Measurements from ENCODE around the gene RNF44. TPM values are rescaled to one million over a fixed set of nuclear protein-coding genes. Genes with fewer than 3 reads are reported as not detected.

RNF44 gene
- total RNA-seq, 1 donor from 2014 or later, result 96.5 TPM

DNA sequence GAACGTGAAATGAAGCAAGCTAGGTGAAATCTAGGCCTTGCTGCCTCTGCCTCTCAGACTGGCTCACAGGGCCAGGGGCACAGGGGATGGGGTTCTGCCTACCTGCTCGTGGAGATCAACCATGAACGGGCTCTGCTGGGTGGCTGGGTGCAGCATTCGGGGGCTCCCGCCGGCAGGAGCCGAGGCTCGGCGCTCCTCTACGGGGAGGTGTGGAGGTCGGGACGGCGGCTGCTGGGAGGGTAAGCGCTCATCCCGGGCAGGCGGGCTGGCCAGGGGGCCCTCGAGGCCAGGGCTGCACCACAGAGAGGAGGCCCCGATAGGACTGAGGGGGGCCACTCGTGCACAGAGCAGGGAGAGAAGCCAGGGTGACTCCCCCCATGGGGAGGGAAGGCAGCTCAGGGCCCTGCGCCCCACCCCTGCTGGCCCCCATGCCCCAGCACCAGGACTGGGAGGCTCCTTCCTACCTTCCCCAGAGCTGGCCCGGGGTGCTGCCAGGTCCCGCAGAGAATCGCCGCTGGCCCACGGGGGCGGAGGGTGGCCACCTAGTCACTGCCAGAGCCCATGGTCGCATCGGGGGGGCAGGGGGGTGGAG, 5.2 kb downstream of the RNF44 start:
- ChIA-PET CTCF (interaction anchor here (1.0 kb wide), 1 partner anchor 12 kb away, joined by 3 read pairs; no protein-coding TSS in a partner anchor), POLR2A (interaction anchor here (0.5 to 1.3 kb wide), 5 partner anchors 11 to 127 kb away, joined by 3 to 7 read pairs (median 5); no protein-coding TSS in a partner anchor)
- H3K4me1 Mint-ChIP-seq, result peaks cover 62% of the 10 kb centered on the region
- DNase-seq, result no peak
- H3K27me3 Mint-ChIP-seq, result no peaks in the 10 kb centered on the region
- no peak overlapping the region for H3K27ac Mint-ChIP-seq
- H3K4me3 Mint-ChIP-seq, result no peak overlapping the region
- H3K9me3 Mint-ChIP-seq, result no peaks in the 10 kb centered on the region
- ATAC-seq (ENCODE audit: low read depth), result no peak
- TF ChIP-seq, protein P1, sequence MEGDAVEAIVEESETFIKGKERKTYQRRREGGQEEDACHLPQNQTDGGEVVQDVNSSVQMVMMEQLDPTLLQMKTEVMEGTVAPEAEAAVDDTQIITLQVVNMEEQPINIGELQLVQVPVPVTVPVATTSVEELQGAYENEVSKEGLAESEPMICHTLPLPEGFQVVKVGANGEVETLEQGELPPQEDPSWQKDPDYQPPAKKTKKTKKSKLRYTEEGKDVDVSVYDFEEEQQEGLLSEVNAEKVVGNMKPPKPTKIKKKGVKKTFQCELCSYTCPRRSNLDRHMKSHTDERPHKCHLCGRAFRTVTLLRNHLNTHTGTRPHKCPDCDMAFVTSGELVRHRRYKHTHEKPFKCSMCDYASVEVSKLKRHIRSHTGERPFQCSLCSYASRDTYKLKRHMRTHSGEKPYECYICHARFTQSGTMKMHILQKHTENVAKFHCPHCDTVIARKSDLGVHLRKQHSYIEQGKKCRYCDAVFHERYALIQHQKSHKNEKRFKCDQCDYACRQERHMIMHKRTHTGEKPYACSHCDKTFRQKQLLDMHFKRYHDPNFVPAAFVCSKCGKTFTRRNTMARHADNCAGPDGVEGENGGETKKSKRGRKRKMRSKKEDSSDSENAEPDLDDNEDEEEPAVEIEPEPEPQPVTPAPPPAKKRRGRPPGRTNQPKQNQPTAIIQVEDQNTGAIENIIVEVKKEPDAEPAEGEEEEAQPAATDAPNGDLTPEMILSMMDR (IDR thresholded peaks at IDR 0.05), result no peak
- intact Hi-C loops (cut with micrococcal nuclease), result loop anchor here (10.0 kb wide), 1 partner anchor 1583 kb away; the partner anchor contains the start of gene N4BP3
- peaks cover 39% of the 10 kb centered on the region for H3K36me3 Mint-ChIP-seq (ENCODE audit: low read depth)

DNA sequence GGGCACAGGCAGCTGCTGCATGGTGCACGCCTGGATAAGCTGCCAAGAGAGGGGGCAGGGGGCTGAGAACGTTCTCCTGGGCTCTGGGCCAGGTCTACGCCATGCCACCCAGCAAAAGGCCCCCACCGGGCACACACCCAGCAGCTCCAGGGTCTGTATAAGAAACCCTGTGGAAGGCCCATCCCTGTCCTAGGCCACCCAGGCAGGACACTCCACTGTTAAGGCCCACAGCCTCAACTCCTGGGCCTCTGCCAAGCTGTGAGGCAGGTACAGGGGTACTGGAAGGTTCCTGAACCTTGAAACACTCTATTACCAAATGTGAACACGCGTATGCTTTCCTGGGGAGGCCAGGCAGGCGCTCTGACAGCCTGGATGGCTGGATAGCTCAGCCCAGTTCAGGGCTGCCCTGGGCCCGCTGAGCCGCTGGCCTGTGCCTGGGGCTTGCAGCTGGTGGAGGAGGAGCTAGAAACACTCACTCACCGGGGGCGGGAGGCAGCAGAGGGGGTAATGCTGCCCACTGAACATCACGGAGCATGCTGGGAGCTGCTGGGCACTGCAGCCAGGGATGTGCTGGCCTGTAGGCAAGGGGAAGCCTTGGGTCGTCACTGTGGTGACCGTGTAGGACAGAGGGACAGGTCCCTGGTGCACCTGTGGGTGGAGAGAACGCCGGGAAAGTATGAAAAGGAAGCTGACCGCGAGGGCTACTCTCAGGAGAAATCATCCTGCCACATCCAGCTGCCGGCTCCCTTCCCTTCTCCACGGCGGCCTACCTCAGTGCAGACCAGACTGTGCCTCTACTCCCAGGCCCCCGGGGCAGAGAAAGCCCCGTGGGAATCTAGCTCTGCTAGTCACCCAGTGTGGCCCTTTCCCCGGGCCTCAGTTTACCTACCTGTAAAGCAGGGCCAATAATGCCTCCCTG, 6.0 kb downstream of the RNF44 start:
- ChIA-PET POLR2A (interaction anchor here (0.5 to 1.3 kb wide), 5 partner anchors 11 to 16 kb away, joined by 3 to 7 read pairs (median 5); no protein-coding TSS in a partner anchor), CTCF (interaction anchor here (1.0 kb wide), 2 partner anchors 13 to 115 kb away, joined by 3 to 4 read pairs; partner anchors contain the start of gene CLTB)
- DNase-seq (no peak), ATAC-seq (ENCODE audit: low read depth) (no peak)
- intact Hi-C loops (cut with micrococcal nuclease), result loop anchor here (10.0 kb wide), 1 partner anchor 1584 kb away; the partner anchor contains the start of gene N4BP3
- Mint-ChIP-seq H3K27me3 (no peaks in the 10 kb centered on the region), H3K36me3 (ENCODE audit: low read depth) (peaks cover 41% of the 10 kb centered on the region), H3K4me3 (peak overlapping the region; percentile 38), H3K4me1 (peaks cover 62% of the 10 kb centered on the region), H3K9me3 (no peaks in the 10 kb centered on the region), H3K27ac (peak overlapping the region; percentile 76)
- TF ChIP-seq, protein P1 (IDR thresholded peaks at IDR 0.05), result no peak

DNA sequence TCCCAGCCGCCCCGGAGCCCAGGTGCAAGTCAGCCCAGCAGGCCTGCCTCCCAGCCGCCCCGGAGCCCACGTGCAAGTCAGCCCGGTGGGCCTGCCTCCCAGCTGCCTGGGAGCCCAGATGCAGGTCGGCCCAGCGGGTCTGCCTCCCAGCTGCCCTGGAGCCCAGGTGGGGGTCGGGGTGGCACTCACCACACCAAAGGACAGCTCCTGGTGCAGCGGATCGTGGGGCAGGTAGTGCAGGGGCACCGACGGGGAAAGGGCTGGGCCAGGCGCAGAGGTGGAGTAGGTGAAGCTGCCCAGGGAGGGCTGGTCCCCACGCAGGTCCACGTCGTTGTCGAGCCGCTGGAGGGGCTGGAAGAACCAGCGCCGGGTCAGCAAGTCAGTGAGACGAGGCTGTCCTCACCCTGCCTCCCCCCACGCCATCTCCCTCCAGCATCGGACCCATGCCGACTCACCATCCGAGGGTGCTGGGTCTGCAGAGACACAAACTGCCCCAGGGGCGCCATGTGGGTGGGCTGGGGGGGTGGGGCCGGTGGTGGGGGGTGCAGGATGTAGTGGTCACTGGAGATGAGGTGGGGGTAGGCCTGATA, 6.7 kb downstream of the RNF44 start:
- CTCF ChIA-PET, result interaction anchor here (1.0 to 1.7 kb wide), 2 partner anchors 12 to 114 kb away, joined by 4 to 9 read pairs; partner anchors contain the start of gene CLTB
- intact Hi-C loops (cut with micrococcal nuclease), result loop anchor here (10.0 kb wide), 1 partner anchor 1584 kb away; the partner anchor contains the start of gene N4BP3
- DNase-seq (no peak), ATAC-seq (ENCODE audit: low read depth) (no peak)
- Mint-ChIP-seq H3K27ac (no peak overlapping the region), H3K4me1 (peaks cover 59% of the 10 kb centered on the region), H3K9me3 (no peaks in the 10 kb centered on the region), H3K4me3 (no peak overlapping the region), H3K36me3 (ENCODE audit: low read depth) (peaks cover 37% of the 10 kb centered on the region), H3K27me3 (no peaks in the 10 kb centered on the region)
- TF ChIP-seq, protein P1 (IDR thresholded peaks at IDR 0.05), result no peak
- POLR2A ChIA-PET, result interaction anchor here (1.1 to 2.5 kb wide), 3 partner anchors 7 to 82 kb away, joined by 5 to 13 read pairs (median 11); partner anchors contain the start of genes FAF2 and RNF44

DNA sequence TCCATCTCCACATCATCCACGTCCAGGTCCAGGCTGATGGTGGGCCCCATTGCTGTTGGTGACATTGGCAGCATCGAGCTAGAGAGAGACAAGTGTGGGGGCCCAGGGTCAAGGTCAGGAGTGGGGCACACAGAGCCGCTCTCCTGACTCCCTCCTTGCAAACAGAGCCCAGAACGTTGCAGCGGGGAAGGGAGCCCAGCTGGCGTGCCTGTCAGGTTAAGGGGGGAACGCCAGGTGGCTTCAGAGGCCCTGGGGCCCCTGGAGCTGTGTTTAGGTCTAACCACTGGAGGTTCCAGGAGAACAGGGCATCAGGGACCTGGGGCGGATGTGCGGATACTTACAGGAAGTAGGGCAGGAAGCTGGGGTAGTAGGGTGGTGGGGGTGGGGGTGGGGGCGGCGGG, 7.5 kb downstream of the RNF44 start:
- DNase-seq (peak; percentile 34), ATAC-seq (ENCODE audit: low read depth) (peak; percentile 19)
- ChIA-PET POLR2A (interaction anchor here (1.1 to 2.5 kb wide), 3 partner anchors 8 to 82 kb away, joined by 5 to 13 read pairs (median 11); partner anchors contain the start of genes FAF2 and RNF44), CTCF (interaction anchor here (1.7 kb wide), 1 partner anchor 13 kb away, joined by 9 read pairs; no protein-coding TSS in a partner anchor)
- Mint-ChIP-seq H3K36me3 (ENCODE audit: low read depth) (peaks cover 39% of the 10 kb centered on the region), H3K27me3 (no peaks in the 10 kb centered on the region), H3K9me3 (no peaks in the 10 kb centered on the region), H3K27ac (peak overlapping the region; percentile 85), H3K4me1 (peaks cover 52% of the 10 kb centered on the region), H3K4me3 (peak overlapping the region; percentile 19)
- TF ChIP-seq, protein P1 (IDR thresholded peaks at IDR 0.05), result no peak
- intact Hi-C loops (cut with micrococcal nuclease), result loop anchor here (10.0 kb wide), 1 partner anchor 1585 kb away; the partner anchor contains the start of gene N4BP3
